ENCODE data around the gene PPP1R1C.

Gene PPP1R1C

DNA sequence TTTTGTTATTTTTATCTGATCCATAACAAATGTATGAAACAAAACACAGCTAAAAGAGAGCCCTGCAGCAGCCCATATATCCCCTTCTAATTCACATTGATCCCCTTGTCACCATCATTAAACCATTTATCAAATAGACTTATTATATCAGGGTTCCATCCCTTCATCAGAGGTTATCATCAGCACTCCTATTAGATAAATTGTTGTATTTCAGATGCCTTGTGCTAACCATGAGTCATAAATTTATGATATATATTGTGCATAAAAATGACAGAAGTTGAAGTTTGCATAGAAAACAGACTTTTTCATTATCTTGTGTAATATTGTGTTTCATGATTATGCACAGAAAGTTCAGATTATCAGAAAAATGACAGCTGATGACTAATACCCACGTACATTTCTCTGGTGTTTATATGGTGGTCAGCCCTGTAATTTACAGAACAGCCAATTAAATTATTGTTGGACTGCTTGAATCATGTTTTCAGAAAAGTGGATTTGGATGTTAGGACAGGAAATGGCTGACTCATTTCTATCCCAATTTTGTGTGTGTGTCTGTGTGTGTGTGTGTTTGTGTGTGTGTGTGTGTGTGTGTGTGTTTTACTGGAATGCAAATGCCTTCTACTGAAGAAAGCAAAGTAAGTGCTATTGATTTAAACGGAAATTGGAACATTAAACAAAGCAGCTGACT lies 80.9 kb downstream of the PPP1R1C start:
- no peak for DNase-seq

DNA sequence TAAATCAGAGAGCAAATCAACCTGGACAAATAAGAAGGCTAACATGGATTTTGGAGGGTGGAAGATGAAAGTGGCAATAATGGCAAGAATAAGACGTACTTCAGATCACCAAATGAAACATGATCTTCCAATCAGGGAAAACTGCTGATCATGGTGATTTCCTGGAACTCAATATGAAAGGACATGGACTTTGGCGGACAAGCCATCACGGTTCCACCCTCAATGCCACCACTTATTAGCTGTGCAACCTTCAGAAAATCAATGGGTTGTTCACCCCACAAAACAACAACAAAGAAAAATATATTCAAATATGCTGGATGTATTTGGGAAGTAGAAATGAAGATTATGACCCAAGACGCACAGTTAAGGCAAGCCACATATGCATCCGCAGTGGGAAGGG lies 81.7 kb downstream of the PPP1R1C start:
- DNase-seq: no peak

GRCh38 chr2:182068811-182069210 lies 83.2 kb downstream of the PPP1R1C start:
- DNase-seq: no peak

DNA sequence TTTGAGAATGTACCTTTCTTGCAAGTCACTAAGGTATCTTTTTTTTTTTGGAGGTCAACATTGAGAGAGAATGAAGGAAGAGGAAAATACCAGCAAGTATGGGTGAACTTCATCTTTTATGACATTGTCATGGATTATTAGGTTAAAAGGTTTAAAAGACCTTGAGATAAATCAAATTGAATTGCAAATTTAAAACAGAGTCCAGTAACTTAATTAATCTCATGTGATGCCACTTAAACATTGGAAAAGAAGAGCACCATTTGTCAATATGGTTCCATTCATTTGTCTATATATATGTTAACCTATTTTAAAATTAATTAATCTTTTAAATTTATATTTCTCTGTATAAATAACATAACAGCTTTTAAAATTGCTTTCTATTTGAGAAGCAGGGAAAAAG lies 83.8 kb downstream of the PPP1R1C start:
- DNase-seq: no peak

DNA sequence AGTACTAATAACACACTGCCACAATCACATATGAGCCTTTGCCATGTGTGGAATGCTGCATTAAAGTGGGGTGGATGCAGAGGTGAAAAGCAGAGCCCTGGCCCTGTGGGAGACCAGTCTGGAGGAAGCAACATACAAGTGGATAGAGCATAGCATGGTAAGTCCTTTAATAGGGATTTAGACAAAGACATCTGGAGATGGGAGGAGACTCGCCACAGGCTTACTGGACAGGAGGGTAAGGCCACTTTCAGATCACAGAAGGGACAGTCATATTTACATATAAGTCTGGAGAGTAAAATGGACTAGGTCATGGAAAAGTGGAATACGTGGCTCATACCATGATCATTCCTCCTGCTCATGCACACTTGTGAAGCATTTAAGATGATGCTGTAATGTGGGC lies 84.3 kb downstream of the PPP1R1C start:
- DNase-seq: no peak

GRCh38 chr2:182070736-182071135 lies 85.1 kb downstream of the PPP1R1C start:
- DNase-seq: no peak

- DNase-seq: no peak
Measured at GRCh38 chr2:182072861-182073260, 87.2 kb downstream of the PPP1R1C start.

GRCh38 chr2:182073613-182074012 lies 88.0 kb downstream of the PPP1R1C start:
- no peak for DNase-seq

DNA sequence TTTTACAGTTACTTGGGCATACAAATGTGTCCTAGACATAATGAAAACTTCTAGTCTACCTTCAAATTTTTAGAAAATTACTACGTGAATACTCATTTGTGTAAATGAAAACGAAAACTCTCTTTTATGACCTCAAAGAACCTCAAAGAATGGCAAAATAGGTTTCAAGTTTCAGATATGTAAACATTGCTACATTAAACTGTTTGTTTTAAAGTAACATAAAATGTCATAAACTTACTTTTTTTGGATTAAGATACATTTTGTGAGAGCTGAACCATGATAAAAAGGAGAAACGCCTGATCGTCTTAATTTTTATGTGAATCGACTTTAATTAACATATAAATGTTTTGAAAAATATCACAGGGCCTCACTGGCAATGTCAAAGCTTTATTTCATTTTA lies 91.4 kb downstream of the PPP1R1C start:
- DNase-seq: no peak

DNA sequence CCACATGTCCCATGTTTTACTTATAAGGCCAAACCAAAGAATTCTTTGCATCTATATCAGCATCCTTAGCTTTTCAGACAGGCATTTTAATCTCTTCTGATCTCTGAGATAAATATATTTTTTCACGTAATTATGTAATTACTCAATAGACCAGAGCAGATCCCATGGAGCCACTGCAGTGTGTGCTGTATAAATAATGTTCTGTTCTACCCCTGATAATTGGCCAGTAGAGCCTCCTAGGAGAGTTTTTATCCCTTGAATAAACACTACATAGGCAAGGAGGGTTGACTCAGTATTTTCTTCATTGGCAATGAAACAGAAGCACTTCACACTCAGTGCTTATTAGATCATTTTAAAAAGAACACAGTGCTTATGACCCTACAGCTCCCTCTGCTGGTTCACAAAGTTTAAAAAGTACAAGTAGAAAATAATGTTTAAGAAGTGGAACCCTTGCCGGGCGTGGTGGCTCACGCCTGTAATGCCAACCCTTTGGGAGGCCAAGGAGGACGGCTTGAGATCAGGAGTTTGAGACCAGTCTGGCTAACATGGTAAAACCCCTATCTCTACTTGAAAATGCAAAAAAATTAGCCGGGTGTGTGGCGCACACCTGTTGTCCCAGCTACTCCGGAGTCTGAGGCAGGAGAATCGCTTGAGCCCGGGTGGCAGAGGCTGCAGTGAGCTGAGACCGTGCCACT lies 91.9 kb downstream of the PPP1R1C start:
- DNase-seq: peak; percentile 34

DNA sequence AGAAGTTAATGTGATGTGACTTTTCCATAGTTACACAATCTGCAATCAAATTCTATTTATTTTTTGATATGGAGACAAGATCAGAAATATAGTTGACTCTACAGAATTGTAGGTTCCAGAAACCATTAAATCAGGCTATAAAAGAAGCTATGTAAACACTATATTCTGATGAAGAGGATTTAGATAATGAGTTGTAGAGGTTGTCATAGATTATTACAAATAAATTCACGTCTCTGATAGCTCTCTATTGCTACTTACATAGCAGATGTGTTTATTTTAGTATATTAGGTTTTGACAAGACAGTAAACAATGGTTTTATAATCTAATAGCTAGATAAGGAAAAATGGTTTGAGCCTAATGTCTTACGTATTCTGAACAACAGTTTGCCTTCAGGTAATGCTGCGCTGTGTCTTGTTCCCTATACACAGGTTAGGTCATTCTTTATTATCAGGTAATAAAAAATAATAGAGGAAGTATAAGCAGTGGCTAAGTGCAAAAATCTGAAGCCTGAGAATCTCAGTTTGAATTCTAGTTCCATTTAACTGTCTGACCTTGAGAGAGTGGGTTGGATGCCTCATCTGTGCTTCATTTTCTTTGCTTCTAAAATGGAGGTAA lies 93.4 kb downstream of the PPP1R1C start:
- no peak for DNase-seq

DNA sequence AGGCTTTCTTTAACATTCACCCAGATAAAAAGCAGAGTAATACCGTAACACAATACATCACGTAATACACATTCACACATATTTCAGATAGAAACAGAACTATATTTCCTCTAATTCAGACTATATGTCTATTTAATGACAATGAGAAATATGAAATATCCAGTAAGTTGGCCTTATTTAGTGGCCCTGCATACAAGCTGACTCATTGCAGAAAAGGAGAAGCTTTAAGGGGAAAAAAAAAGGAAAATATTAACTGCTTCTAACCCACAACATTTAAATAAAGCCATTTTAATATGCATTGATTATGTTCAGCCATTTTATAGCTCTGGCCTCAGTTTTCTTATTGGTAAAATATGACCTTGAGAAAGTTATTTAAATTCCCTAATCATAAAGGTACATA lies 94.8 kb downstream of the PPP1R1C start:
- DNase-seq: no peak

- no peak for DNase-seq
Measured at GRCh38 chr2:182081602-182082260, 96.1 kb downstream of the PPP1R1C start.

DNA sequence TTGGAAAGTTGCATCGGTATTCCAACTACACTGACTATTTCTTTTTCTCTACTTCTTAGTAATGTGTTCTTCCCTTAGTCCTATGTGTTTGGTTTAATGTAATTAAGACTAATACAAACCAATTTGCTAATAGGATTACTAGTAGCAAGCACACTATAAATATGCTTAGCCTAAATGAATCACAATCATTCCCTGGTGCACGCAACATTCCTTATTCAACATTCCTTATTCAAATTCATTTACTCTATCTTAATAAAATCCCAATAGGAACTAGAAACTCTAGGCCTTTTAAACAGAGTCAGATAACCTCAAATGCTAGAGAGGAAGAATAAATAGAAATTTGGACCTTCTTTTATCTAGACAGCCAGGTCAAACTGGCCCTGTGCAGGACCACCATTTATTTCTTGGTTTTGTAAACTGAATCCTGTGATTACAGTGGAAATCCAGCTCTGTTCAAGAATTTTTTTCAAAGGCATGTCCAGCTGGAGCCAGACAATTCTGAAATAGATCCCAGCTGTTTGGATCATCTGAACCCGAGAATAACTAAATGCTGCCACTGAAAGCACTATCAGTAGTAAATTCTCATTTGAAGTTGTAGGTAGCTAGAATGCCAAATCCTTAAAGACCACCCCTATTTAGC lies 103.1 kb downstream of the PPP1R1C start:
- no peak for DNase-seq

DNA sequence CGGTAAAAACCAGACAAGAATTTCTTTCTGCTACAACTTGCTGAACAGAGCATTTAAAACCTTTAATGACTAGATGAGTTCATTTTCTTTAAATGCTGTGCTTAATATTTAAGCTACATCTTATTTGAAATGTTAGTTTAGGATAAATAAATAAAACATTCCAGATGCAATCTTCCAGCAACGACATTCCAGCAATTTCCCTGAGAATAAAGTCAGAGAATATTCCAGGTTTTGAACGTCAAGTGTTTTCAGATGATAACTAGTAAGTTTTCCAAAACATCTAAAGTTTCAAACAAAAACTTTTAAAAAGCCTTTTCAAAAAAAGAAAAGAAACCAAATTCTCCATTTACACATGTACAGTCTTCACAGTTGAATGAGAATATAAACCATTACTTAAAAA lies 104.8 kb downstream of the PPP1R1C start:
- DNase-seq: no peak

DNA sequence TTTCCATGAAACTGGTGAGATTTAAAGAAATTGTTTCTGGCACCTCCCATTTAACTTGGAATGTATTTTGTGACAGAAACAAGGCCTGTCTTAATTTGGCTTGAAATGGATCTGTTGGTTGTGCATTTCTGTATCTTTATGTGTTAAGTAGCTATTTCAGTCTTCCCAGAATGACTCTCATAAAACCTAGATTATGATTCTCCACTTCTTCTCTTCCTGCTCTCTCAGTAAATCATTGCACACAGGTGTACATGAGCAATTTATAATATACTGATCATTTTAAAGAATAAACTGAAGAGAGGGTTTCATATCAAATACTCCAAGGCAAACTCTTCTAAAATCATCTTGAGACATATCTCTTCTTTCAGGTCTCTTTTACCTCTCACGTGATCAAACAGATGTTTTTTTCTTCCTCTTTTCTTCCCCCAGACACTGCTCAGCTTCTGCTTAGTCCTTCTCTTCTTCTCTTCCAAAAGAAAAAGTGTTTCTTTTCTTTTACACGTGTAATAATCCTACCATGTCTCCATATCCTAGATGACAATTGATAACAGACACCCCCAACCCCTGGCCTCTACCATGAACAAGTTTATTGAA lies 112.0 kb downstream of the PPP1R1C start:
- DNase-seq: no peak

DNA sequence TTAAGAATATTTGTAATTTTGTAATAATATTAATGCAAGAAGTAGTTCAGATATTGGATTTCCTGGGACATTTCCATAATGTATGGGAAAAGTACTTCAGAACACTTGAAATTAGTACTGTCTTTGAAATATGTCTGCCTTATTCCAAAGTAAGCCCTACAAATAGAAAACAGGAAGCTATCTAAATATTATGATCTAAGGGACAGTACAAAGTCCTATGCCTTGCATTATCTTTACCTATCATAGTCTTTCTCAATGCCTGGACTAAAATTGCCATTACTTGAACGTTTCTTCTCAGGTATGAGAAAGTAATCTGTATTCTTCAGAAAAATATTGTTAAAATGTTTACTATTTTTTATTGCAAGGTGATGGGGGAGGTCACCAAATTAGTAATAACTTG lies 113.0 kb downstream of the PPP1R1C start:
- no peak for DNase-seq

DNA sequence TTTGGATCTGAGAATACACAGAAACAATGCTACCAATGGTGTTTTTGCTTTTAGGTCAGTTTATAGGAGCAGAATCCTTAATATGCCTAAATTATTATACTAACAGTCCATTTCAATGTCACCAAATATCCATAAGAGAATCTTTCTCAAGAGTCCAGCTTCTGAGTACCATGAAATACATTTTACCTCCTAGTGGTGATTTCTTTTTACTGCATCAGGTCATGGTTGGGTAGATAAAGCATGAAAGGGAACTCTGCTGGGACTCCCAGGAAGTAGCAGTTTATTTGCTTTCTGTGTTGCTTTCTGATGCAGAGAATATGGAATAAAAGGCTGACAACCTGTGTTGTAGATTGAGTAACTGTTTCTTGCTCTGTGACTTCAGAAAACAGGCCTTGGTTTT lies 115.6 kb downstream of the PPP1R1C start:
- no peak for DNase-seq

DNA sequence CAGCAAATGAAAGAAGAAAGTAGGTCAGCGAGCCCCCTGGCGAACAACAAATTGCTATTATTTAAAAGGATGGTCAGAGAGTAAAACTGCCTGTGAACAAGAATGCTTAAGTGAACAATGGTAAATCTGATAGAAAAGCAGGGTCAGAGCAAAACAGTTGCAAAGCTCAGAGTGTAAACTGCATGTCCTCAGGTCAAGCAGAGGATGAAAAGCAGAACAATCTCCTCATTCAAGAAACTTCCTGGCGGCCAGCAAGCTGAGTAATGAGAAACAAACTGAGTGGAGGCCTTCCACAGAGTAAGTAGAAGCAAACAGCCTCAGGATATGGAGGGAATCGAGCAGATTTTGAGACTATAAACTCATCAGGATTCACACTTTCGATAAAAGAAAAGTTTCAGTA lies 117.9 kb downstream of the PPP1R1C start:
- DNase-seq: no peak

GRCh38 chr2:182110347-182110746 lies 124.7 kb downstream of the PPP1R1C start:
- no peak for DNase-seq

GRCh38 chr2:182113334-182113733 lies 127.7 kb downstream of the PPP1R1C start:
- no peak for DNase-seq

DNA sequence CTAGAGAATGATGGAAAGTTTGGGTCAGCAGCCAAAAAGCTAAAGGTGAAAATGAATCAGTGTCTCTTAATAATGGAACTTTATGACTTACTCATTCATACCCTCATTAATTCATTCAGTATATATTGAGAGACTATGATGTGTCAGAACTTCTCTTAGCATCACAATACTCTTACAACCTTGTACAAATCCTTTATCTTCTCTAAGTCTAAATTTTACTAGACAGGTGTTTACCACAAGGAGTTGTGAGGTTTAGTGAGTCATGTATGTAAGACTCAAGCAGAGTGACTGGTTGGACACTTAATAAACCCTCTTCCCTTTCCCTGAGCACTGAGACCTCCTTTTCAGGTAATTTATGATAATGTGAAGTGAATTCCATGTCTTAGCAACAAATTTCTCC lies 129.6 kb downstream of the PPP1R1C start:
- DNase-seq: no peak

GRCh38 chr2:182116774-182117173 lies 131.1 kb downstream of the PPP1R1C start:
- DNase-seq: no peak
